Prostate gland (tissue), 2 donors: Measurements from ENCODE around the gene CHST8. TPM values are rescaled to one million over a fixed set of nuclear protein-coding genes. Genes with fewer than 3 reads are reported as not detected.

Source experiments
- DNase-seq: peaks from one replicate; pipeline ENCODE4 v3.0.0-alpha.2; 2019; ENCODE audit warnings: low spot score
- H3K27ac ChIP-seq, 2 donors: fragments of 200-600 bp; sonication (generic); 2 replicates each; pipeline ENCODE4 v1.5.1; 2017 to 2019
- H3K27me3 ChIP-seq: fragments of 200-600 bp; sonication (generic); replicated peaks from 2 replicates; pipeline ENCODE4 v1.5.1; 2019; ENCODE audit not compliant: insufficient read depth
- H3K36me3 ChIP-seq, 2 donors: fragments of 200-600 bp; sonication (generic); 1 replicate in 1 of 2; 2 replicates in 1 of 2; pipeline versions ENCODE4 v1.5.1 to v1.8.1; 2017 to 2019
- H3K4me1 ChIP-seq: fragments of 200-600 bp; sonication (generic); replicated peaks from 2 replicates; pipeline ENCODE4 v1.5.1; 2019
- H3K4me3 ChIP-seq, 2 donors: fragments of 200-600 bp; sonication (generic); 2 replicates each; pipeline ENCODE4 v1.5.1; 2017 to 2019
- H3K9me3 ChIP-seq: fragments of 200-600 bp; sonication (generic); 2 replicates; pipeline ENCODE4 v1.5.1; 2017
- CTCF ChIP-seq, 4 experiments: fragments of 200-600 bp in 2 of 4; fragments of 450-650 bp in 2 of 4; sonication (generic) in 2 of 4; IDR thresholded peaks; 1 replicate in 3 of 4; 2 replicates in 1 of 4; pipeline ENCODE4 v1.5.1; 2016 to 2019; ENCODE audit warnings: antibody characterized with exemption in 4 of 4, mild to moderate bottlenecking in 2 of 4, moderate library complexity in 2 of 4
- POLR2A ChIP-seq: fragments of 450-650 bp; IDR thresholded peaks from one replicate; pipeline ENCODE4 v1.6.1; 2016; ENCODE audit warnings: antibody characterized with exemption, mild to moderate bottlenecking
- POLR2AphosphoS5 ChIP-seq: sonication (generic); formaldehyde crosslinking; IDR thresholded peaks from one replicate; pipeline ENCODE4 v1.6.1; 2017; ENCODE audit warnings: antibody characterized with exemption
- WGBS: methylation state at CpG from one replicate; pipeline ENCODE4 v1.1.5; 2018; 5-methylcytosine and 5-hydroxymethylcytosine counted together
- intact Hi-C: fragments of 100-400 bp; cut with DNase I; formaldehyde crosslinking; loops from one replicate; pipeline ENCODE4 v1.14.2; 2022
- total RNA-seq, 2 donors: library from RNA; depleted of rRNA; stranded (reverse); fragments of >200 nt; gene quantifications; one replicate each; pipeline ENCODE4 v1.1.0, GENCODE V29; 2016

CHST8 gene
- total RNA-seq, 2 donors from 2014 or later, result 1.3 to 2.7 TPM

GRCh38 chr19:33640773-33641172, 19.0 kb downstream of the CHST8 start:
- Histone ChIP-seq H3K36me3 (no peaks in the 10 kb centered on the region), H3K4me1 (no peaks in the 10 kb centered on the region), H3K4me3 (no peak overlapping the region), H3K27ac (no peak overlapping the region), H3K9me3 (no peaks in the 10 kb centered on the region), H3K27me3 (no peaks in the 10 kb centered on the region)
- 51% methylated on average over 8 of the region's 9 CpGs for WGBS
- intact Hi-C loops, result no loop called here
- TF ChIP-seq POLR2A (no peak), CTCF (IDR thresholded peaks at IDR 0.05) (no peak), POLR2AphosphoS5 (no peak)
- no peak for DNase-seq

- intact Hi-C loops, result no loop called here
- 87% methylated on average over 5 of the region's 5 CpGs for WGBS
- no peak for TF ChIP-seq POLR2A
- TF ChIP-seq CTCF (IDR thresholded peaks at IDR 0.05), result no peak
- H3K27ac ChIP-seq, result no peak overlapping the region
- H3K36me3 ChIP-seq, result no peaks in the 10 kb centered on the region
- H3K4me3 ChIP-seq, result no peak overlapping the region
- H3K9me3 ChIP-seq, result no peaks in the 10 kb centered on the region
- H3K27me3 ChIP-seq, result no peaks in the 10 kb centered on the region
- no peak for DNase-seq
- no peaks in the 10 kb centered on the region for H3K4me1 ChIP-seq
These were observed 19.5 kb downstream of the CHST8 start for GRCh38 chr19:33641261-33641660.

GRCh38 chr19:33641956-33642498, 20.3 kb downstream of the CHST8 start:
- no peaks in the 10 kb centered on the region for H3K27me3 ChIP-seq
- H3K27ac ChIP-seq, result no peak overlapping the region
- DNase-seq, result no peak
- H3K4me3 ChIP-seq, result no peak overlapping the region
- H3K4me1 ChIP-seq, result no peaks in the 10 kb centered on the region
- intact Hi-C loops, result no loop called here
- WGBS, result 91% methylated on average over 7 of the region's 7 CpGs
- TF ChIP-seq CTCF (IDR thresholded peaks at IDR 0.05) (no peak), POLR2AphosphoS5 (no peak), POLR2A (no peak)
- no peaks in the 10 kb centered on the region for H3K36me3 ChIP-seq
- no peaks in the 10 kb centered on the region for H3K9me3 ChIP-seq

- TF ChIP-seq POLR2A (no peak), CTCF (IDR thresholded peaks at IDR 0.05) (no peak), POLR2AphosphoS5 (no peak)
- WGBS, result 92% methylated on average over 9 of the region's 9 CpGs
- Histone ChIP-seq H3K9me3 (no peaks in the 10 kb centered on the region), H3K27me3 (no peaks in the 10 kb centered on the region), H3K4me1 (no peaks in the 10 kb centered on the region), H3K4me3 (no peak overlapping the region), H3K27ac (no peak overlapping the region), H3K36me3 (no peaks in the 10 kb centered on the region)
- intact Hi-C loops, result no loop called here
- no peak for DNase-seq
These were observed 22.6 kb downstream of the CHST8 start for GRCh38 chr19:33644284-33644836.

GRCh38 chr19:33646306-33646705, 24.6 kb downstream of the CHST8 start:
- DNase-seq, result no peak
- Histone ChIP-seq H3K36me3 (no peaks in the 10 kb centered on the region), H3K4me1 (no peaks in the 10 kb centered on the region), H3K27ac (no peak overlapping the region), H3K27me3 (no peaks in the 10 kb centered on the region), H3K4me3 (no peak overlapping the region), H3K9me3 (no peaks in the 10 kb centered on the region)
- TF ChIP-seq POLR2A (no peak), CTCF (IDR thresholded peaks at IDR 0.05) (no peak)
- 64% methylated on average over 4 of the region's 4 CpGs for WGBS
- intact Hi-C loops, result no loop called here
